NCI-H1694 treated with DMSO at 0.1 percent for 48 hours (cell line): ENCODE measurements around the gene GYPC.
"Not testable (repeated sequence)": the region's sequence is repeated elsewhere in the genome, so short reads cannot be mapped to it uniquely, and the experiment has no call there.

Experiments used
- DNase-seq: peaks from one replicate; lab custom pipeline; 2025; lab: John Stamatoyannopoulos, UW

GYPC gene, protein sequence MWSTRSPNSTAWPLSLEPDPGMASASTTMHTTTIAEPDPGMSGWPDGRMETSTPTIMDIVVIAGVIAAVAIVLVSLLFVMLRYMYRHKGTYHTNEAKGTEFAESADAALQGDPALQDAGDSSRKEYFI

DNA sequence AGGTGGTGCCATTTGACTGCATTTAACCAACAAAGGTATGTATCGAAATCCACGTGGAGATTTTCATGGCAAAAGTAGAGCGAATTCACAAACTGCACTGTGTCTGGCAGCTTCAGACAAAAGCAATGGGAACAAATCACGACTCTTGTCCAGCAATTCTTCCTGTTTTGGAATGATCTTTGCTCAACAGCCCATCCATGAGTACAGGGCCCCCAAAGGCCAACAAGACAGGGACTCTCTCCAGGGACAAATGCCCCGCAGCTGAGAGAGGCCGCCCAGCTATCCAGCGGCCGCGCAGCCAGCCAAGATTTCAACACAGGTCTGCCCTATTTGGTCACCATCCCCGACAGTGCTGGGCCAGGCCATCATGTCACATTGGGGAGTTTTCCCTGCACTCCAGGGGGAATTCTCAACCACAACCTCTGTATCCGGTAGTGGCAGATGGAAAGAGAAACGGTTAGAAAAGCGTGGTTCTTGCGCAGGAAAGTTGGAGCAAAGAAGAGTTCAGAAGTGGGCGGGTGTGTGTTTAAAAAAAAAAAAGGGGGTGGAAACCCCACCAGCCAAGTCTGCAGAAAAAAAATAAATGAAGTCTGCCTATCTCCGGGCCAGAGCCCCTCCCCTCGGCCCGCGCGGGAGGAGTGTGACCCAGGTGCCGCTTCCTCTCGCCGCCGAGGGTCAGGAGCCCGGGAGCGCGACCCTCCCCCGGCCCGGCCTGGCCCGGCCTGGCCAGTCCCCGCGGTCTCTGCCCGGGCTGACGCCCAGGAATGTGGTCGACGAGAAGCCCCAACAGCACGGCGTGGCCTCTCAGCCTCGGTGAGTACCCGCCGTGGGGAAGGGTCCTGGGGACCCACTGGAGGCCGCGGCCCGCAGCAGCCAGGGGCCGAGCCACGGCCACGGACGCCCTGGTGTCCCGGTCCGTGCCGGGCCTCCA is at the start of gene GYPC:
Gene GYPC, plus strand, starts transcription at position 659 of the 931 bp plus-strand sequence. Its CDS starts 106 bp downstream, at position 765.
- no peak for DNase-seq

DNA sequence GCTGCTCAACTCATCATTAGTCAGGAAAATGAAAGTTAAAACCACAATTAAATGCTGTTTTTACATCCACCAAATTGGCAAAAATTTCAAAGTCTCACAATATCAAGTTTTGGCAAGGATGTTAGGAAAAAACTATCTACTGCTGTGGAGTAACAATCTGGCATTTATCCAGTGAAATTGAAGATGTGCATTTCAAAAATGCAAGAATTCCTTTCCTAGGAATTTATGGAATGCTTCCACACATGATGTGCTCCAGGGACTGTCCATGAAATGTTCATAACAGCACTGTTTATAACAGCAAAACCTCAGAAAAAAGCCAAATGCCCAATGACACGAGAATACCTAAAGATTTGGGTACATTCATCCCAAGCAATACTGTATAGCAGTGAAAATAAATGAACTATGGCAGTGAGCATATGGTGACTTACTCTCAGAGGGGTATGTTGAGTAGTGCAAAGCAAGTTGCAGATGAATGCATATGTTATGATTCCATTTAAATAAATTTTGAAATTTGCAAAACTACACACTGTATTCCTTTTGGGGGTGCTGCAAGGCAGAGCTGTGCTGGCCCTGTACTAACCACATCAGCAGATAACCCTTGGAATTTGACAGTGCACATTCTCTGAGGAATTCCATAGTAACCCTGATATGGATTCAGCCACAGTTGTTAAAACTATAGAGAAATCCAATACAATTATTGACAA is 41.3 kb upstream of the GYPC start:
- no peak for DNase-seq

DNA sequence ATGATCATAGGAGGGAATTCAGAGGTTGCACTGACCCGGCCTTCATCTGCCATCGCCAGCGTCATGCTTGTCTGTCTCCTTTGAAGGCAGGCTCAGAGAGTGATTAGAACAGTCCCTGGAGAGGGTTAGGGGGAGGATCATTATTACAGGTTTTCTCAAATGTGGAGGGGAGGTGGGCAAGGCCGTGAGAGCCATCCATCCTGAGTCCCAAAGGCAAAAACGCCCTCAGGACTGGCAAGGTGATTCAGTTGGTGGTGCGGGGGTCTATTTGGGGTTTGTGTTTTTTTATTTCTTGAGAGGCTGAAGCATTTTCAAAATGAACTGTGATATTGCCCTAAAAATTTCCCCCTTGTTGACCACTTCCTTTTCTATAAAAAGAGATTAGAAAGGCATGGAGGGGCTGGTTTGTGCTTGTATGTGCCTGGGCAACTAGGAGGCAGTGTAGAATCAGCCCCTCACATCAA is 39.3 kb upstream of the GYPC start:
- DNase-seq = no peak

DNA sequence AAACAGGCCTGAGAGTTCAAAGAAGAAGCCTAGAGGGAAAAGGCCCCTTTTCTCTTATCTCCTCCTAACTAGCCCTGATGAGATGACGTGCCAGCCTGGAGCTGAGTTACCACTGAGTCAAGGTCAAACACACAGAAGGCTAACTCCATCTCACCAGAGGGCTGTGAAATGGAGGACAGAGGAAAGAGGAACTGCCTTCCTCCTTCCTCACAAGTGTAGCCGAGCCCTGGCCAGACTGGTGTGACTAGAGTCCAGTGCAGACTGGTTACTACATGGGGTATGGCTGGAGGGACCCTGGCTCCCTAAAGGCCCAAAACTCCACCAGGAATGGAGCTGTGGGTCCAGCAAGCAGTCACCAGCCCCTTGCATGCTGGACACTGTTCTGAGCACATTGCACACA is 35.7 kb upstream of the GYPC start:
- no peak for DNase-seq

DNA sequence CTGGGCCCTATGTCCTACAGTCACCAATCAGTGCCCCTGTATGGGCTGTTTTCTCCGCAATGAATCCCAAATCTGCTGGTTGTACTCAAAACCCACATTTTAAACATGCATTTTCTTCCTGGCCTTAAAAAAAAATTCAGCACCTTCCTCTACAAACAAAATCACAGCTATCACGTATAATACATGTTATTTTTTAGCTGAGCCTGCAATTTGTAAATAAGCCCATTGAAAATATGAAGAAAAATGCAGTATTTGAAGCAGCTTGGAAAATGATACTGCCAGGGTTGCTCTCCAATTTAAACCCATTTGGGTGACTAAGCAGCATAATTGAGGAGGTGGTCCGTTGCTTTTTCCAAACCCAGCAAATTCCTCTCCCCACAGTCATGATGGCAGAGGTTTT is 33.0 kb upstream of the GYPC start:
- DNase-seq = no peak

DNA sequence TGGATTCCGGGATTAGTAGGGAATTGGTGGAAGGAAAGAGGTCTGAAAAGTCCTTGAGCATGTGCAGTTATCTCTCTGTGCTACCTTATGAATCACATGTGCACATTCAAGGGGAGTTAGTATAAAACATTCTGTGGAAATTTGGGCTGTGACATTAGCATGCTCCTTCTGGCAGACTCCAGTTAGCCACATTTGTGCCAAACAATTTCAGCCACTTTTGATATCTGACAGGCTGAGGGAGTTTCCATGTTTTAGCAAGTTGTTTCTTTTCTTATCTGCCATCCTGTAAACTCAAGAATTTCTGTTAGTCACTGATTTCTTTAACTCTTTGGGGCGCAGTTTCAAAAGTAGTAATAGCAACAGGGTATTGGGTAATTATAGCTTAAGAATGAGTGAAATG is 28.3 kb upstream of the GYPC start:
- DNase-seq = no peak

DNA sequence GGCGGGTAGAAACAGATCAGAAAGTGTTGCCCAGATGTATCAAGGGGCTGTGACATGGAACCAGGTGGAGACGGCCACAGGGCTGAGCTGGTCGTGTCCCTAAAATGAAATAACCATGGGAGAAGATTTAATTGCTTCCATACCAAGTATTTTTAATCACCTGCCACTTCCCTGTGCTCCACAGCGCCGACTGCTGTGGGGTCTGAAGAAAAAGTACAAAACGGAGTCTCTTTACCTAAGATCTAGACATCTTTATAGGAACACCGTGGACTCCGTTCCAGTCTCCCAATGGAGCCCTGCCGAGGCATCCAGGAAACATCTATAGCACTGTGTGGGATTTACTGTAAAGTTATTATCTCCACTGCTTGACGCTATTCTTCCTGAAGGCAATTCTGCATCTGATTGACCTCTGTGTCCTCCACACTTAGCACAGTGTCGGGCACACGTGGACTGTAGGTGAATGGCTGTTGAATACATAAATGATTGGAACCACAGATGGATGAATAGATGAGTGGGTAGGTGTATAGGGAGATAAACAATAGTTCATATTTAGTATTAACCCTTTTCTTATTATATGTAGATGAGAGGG is 21.6 kb upstream of the GYPC start:
- DNase-seq = no peak

DNA sequence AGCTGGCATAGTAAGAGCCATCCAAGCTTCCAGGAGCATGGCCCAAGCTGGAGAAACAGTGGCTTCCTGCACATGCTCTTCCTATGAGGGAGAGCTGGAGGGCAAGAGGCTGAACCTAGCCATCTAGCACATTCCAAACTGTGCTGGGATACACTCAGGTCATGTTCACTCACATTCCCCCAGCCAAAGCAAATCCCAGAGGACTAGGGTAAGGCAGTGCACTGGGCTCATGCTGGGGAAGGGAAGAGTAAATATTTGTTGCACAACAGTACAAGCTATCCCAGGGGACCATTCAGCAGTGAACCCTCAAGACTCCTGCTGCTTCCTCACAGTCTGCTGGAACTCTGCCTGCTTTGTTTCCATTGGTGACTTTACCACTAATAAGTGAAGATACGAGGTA is 20.7 kb upstream of the GYPC start:
- DNase-seq = no peak

DNA sequence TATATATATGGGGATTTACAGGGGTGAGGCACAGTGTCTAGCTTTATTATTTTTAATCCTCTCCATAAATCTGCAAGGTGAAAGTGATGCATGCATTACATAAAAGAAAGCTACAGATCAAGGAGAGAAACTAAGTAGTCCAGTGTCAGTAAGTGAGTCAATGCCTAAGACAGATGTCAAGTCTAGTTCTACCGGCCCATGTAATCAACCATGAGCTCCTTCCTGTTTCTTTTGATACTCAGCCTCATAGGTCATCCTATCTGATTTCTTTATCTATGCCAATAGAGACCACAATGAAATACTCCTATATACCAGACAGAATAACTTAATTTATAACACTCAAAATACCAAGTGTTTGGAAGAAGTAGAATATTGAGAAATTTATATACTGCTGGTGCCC is 20.2 kb upstream of the GYPC start:
- no peak for DNase-seq

DNA sequence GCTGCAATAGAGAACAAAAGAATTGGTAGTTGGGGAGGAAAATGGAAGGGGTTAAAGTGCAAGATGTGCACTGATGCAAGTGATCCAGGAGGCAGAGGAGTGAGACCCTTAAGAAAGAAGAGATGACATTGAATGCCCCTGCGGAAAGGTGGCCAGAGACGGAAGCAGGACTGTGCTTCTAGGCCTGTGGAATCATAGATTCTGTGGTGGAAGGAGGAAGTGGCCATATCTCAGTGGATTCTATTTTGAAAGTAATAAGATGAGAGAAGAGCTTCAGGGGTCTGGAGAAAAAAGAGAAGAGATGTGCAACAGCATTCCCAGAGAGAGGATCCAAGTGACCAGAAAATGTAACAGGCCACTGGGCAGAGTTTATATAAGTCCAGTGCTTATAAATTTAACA is 18.6 kb upstream of the GYPC start:
- DNase-seq = no peak

DNA sequence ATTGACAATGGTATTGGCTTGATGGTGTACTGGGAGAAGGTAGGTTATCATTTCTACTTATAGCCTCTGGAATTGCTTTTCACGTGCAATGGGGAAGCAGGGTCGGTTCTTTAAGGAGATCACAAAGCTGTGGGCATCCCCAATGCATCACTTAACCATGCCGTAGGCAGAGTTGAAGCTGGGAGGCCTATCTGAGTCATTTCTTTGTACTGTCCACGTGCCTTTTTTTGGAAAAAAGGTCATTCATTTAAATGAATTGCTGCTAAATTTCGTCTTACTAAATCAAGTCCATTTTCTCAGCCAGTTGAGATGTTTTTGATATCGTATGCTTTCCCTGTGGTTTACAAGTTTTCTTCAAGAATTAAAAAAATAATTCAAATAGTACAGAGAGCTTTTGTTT is 17.2 kb upstream of the GYPC start:
- DNase-seq = no peak

DNA sequence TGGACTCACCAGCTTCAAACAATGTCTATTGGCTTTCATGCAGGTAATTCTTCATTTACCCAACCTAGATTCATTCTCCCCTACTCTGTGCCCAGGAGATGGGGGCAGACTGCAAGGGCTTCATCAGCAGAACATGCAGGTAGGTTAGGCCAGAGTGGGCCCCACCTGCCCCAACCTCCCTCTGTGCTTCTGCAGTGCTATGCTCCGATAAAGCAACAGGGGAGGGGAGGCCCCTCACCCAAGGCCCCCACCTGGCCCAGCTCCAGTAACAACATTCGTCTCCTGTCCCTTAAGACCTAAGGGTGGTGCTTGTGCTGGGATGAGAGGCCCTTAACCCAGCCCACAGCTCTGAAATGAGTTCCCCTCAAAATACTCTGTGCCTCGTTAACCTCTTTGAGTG is 16.7 kb upstream of the GYPC start:
- no peak for DNase-seq

DNA sequence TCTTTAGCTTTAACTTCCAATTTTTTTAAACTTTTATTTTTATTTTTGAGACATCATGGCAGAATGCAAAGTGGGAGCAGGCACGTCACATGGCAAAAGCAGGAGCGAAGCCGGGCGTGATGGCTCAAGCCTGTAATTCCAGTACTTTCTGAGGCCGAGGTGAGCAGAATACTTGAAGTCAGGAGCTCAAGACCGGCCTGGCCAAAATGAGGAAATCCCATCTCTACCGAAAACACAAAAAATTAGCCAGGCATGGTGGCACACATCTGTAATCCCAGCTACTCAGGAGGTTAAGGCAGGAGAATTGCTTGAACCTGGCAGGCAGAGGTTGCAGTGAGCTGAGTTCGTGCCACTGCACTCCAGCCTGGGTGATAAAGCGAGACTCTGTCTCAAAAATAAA is 14.7 kb upstream of the GYPC start:
- not testable (repeated sequence) for DNase-seq

DNA sequence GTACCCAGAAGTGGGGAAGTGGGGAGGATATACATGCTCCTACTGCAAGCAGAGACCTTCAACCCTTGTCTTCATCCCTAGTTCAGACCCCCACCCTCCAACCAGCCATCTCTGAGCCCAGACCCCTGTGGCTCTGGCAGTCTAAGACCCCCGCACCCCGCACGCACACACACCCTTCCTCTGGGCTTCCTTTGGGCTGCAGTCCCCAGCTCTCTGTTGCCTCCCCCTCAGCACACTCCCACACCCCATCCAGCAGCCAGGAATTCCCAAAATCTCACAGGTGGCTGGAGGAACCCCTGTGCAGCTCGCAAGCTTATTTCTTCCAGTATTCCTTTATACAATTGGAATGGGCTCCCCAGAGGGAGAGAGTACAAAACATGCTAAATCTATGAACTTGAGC is 13.9 kb upstream of the GYPC start:
- no peak for DNase-seq

DNA sequence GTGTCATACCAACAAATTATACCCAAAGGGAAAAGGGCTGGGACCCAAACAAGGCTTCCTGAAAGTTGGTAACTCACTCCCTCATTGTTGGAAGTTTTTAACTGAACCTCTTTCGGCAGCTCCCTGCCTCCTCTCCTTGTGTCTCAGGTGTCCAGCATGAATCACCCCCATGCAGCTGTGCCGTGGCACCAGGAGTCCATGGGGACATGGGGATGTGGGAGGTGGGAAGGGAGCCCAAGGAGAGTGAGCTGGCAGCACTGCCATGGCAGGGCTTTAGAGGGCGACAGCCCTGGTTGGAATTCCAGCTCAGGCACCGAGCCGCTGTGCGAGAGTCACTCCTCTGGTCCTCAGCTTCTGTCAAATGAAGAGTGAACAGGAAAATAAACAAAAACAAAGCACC is 12.5 kb upstream of the GYPC start:
- DNase-seq = no peak

DNA sequence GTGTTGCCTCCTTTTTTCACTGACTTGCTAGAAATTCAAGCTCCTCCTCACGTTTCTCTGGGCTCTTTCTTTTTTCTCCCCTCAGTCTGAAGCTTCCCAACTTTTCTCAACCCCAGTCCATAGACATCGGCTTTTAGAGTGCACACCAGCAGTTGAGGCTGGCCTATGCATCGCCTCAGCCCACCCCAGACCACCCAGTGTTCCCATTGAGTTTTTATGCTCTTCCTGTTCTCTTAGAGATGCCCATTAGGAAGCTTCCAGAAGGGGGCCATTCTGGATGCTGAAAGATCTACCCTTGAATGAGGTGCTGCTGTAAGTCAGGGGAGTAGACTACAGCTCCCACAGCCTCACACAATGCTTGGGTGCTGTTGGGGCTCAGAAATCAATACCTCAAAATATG is 12.0 kb upstream of the GYPC start:
- DNase-seq = no peak

DNA sequence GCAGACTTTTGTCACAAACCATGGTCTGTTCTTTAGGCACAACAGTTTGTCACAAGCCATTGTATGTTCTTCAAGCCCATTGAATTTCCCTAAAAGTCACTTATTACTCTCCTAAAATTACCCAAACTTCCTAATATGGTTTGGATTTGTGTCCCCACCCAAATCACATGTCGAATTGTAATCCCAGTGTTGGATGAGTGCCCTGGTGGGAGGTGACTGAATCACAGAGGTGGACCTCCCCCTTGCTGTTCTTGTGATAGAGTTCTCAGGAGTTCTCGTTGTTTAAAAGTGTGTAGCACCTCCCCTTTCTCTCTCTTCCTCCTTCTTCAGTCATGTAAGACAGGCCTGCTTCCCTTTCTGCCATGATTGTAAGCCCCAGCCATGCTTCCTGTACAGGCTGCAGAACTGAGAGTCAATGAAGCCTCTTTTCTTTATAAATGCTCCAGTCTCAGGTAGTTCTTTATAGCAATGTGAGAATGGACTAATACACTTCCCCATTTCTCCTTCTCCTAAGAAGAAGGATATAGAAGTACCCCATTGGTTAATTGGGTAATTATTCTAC is 11.2 kb upstream of the GYPC start:
- no peak for DNase-seq

DNA sequence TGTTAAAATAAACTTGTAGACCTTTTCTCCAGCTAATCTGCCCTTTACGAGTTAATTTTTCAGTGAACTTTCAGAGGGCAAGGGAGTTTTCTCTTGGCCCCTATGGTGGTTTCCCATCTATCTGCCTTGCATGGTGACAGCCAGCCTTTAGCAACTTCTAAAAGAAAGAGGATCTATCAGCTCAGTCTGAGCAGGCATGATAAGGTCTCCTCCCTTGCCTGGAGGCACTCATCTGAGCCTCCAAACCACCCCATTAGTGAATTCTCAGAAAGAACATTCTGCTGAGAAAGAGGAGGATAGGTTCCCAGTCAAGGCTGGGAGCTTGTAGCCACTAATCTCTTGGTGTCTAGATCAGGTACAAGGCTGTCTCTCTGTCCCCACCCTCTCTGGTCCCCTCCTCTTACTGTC is 10.7 kb upstream of the GYPC start:
- no peak for DNase-seq

DNA sequence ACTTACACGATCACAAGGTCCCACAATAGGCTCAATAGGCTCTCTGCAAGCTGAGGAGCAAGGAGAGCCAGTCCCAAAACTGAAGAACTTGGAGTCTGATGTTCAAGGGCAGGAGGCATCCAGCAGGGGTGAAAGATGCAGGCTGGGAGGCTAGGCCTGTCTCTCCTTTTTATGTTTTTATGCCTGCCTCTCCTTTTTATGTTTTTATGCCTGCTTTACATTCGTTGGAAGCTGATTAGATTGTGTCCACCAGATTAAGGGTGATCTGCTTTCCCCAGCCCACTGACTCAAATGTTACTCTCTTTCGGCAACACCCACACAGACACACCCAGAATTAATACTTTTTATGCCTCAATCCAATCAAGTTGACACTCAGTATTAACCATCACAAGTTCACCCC is 9.9 kb upstream of the GYPC start:
- DNase-seq = no peak

DNA sequence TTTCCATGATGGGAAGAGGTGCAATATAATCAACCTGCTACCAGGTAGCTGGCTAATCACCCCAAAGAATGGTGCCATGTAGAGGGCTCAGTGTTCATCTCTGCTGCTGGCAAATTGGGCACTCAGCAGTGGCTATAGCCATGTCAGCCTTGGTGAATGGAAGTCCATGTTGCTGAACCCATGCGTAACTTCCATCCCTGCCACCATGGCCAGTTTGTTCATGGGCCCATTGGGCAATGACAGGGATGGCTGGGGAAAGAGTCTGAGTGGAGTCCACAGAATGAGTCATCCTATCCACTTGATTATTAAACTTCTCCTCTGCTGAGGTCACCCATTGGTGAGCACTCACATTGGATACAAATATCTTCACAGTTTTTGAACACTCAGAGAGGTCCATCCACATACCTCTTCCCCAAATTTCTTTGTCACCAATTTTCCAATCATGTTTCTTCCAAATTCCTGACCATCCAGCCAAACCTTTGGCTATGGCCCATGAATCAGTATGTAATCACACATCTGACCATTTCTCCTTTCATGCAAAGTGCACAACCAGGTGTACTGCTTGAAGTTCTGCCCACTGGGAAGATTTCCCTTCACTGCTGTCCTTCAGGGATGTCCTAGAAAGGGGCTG is 8.1 kb upstream of the GYPC start:
- DNase-seq = not testable (repeated sequence)

DNA sequence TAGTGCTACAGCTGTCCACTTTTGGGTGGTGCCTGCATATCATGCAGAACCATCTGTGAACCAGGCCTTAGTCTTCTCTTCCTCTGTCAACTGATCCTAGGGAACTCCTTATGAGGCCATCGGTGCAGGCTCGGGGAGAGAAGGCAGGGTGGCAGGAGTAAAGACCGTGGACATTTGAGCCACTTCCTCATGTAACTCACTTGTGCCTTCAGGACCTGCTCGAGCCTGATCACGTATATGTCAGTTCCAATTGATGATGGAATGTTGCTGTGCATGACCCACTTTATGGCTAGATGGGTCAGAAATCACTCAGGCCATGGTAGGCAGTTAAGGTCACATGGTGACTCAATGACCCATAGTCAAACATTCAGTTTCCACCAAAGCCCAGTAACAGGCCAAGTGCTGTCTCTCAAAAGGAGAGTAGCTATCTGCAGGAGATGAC is 7.6 kb upstream of the GYPC start:
- not testable (repeated sequence) for DNase-seq

DNA sequence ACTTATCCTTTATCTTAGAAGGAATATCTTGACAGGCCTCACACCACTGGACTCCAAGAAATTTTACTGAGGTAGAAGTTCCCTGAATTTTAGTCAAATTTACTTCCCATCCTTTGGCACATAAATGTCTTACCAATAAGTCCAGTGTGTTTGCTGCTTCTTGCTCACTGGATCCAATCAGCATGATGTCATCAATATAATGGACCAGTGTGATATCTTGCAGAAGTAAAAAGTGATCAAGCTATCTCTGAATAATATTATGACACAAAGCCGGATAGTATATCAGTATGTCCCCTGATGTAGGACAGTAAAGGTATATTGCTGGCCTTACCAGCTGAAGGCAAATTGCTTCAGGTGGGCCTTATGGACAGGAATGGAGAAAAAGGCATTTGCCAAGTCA is 6.9 kb upstream of the GYPC start:
- DNase-seq = no peak
